SIG-M5 treated with dmso at 0.1 percent for 504 hours (cell line): ENCODE measurements around the gene GLTP.
A peak's percentile ranks its signal among the peaks of the same experiment; 100 is the strongest.

Experiments
- DNase-seq: peaks from one replicate; lab custom pipeline; 2025; ENCODE audit not compliant: unreplicated experiment; lab: John Stamatoyannopoulos, UW

The GLTP gene

GRCh38 chr12:109844983-109845823 is 35.1 kb downstream of the GLTP start:
- peak; percentile 77 for DNase-seq

- no peak for DNase-seq
Observed at GRCh38 chr12:109844091-109844490, 36.2 kb downstream of the GLTP start.

- no peak for DNase-seq
Observed at GRCh38 chr12:109842021-109842420, 38.3 kb downstream of the GLTP start.

- no peak for DNase-seq
Observed at GRCh38 chr12:109841356-109841755, 39.0 kb downstream of the GLTP start.

GRCh38 chr12:109840305-109841074 is 39.9 kb downstream of the GLTP start:
- no peak for DNase-seq

- no peak for DNase-seq
Observed at GRCh38 chr12:109839444-109839843, 40.9 kb downstream of the GLTP start.

- DNase-seq = no peak
Observed at GRCh38 chr12:109836916-109837315, 43.4 kb downstream of the GLTP start.

- DNase-seq = no peak
Observed at GRCh38 chr12:109835827-109836226, 44.5 kb downstream of the GLTP start.

- no peak for DNase-seq
Observed at GRCh38 chr12:109833307-109834189, 46.8 kb downstream of the GLTP start, which contains the start of gene TRPV4. TSS of gene TRPV4 (minus strand) at chr12:109833398. CDS start at chr12:109814796, 18,602 bp downstream.

GRCh38 chr12:109832541-109833306 is 47.6 kb downstream of the GLTP start:
- no peak for DNase-seq

GRCh38 chr12:109831929-109832328 is 48.4 kb downstream of the GLTP start:
- DNase-seq = no peak

- DNase-seq = no peak
Observed at GRCh38 chr12:109831365-109831764, 49.0 kb downstream of the GLTP start.

GRCh38 chr12:109830718-109831117 is 49.6 kb downstream of the GLTP start:
- no peak for DNase-seq

- DNase-seq = no peak
Observed at GRCh38 chr12:109830267-109830666, 50.1 kb downstream of the GLTP start.

- DNase-seq = no peak
Observed at GRCh38 chr12:109829667-109830066, 50.7 kb downstream of the GLTP start.

- no peak for DNase-seq
Observed at GRCh38 chr12:109828754-109829511, 51.4 kb downstream of the GLTP start.

- peak; percentile 81 for DNase-seq
Observed at GRCh38 chr12:109827566-109828550, 52.5 kb downstream of the GLTP start.

- no peak for DNase-seq
Observed at GRCh38 chr12:109827080-109827479, 53.3 kb downstream of the GLTP start.
